ENCODE measurements around the gene XPO4.
"Not testable (repeated sequence)": the region's sequence is repeated elsewhere in the genome, so short reads cannot be mapped to it uniquely, and the experiment has no call there.

The XPO4 gene

GRCh38 chr13:20902438-20903163, at the start of gene XPO4:
Gene XPO4, minus strand, starts transcription at chr13:20902746. Its CDS starts 8 bp downstream, at chr13:20902738.
- peak; percentile 53 to 59 for DNase-seq (ENCODE audit: low read depth in 2 of 2)

DNA sequence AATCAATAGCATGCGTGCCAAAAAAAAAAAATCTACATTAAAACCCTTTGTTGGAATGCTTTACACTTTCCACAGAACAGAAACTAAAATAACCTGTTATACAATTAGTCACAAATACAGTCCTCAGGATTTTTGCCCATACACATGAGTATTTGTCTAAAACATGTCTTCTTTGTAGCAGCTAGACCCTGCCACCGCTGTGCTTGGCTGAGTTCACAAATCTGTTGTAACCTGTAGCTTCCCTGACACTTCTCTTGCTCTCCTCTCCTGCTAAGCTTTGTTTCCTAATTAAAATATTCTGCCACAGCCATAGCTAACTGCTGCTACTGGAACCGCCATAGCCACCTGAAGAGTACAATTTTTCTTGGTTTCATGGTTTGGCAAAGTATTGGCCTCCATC, 45.5 kb upstream of the XPO4 start:
- not testable (repeated sequence) for DNase-seq (ENCODE audit: low read depth in 2 of 2)

DNA sequence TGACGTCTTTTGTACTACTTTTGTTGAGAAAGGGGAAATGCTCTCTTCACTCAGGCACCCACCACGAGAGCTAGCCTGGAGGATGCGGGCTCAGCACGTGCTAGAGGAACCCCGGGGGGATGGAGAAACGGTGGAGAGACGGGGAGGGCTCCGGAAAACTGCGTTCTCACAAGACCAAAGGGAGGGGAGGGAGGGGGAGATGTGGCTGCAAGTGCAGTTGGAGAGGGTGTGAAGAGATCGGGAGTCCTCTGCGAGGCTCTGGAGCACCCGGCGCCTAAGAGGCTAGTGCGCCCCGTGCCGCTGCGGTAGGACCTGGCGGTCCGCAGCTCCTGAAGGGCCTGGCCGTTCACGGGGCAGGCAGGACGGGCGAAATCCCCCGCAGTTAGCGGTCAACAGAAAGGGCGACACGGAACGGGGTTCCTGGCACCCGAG, 43.4 kb upstream of the XPO4 start:
- DNase-seq (ENCODE audit: low read depth in 2 of 2) = no peak

DNA sequence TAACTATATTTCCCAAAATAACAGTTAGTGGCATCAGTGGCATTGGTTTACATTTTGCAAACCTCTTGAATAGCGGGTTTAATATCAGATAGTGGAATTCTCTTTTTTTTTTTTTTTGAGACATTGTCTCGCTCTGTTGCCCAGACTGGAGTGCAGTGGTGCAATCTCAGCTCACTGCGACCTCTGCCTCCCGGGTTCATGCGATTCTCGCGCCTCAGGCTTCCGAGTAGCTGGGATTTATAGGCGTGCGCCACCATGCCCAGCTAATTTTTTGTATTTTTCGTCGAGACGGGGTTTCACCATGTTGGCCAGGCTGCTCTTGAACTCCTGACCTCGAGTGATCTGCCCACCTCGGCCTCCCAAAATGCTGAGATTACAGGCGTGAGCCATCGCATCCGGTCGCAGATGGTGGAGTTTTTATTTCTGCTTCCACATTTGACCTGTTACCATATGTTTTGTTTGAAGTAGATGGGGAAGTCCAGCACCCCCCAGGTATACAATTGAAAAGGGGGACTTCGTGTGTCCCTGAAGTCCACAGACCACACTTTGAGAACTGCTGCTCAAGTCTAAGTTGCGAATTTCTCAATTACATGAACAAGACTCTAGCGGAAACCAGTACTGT, 40.5 kb upstream of the XPO4 start:
- DNase-seq (ENCODE audit: low read depth in 2 of 2) = no peak

- DNase-seq (ENCODE audit: low read depth in 2 of 2) = not testable (repeated sequence)
Observed at GRCh38 chr13:20940511-20940910, 38.0 kb upstream of the XPO4 start.

DNA sequence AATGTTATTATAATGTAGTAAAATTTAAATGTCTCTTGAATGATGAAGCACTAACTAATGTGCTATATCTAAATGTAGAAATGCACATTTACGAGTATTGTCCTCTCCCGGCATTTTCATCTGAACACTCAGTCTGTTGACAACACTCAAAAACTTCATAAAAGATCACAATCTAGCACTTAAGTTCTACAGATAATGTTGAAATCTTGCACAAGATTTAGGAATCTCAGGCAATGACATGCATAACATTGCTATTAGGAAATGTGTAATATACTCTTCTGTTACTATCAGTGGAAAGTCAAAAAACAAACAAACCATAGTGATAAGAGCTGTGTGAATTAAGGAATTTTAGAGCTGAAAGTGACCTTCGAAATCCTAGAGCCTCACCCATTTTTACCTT, 37.5 kb upstream of the XPO4 start:
- DNase-seq (ENCODE audit: low read depth in 2 of 2) = no peak

- DNase-seq (ENCODE audit: low read depth in 2 of 2) = no peak
Observed at GRCh38 chr13:20939662-20940061, 37.1 kb upstream of the XPO4 start.

DNA sequence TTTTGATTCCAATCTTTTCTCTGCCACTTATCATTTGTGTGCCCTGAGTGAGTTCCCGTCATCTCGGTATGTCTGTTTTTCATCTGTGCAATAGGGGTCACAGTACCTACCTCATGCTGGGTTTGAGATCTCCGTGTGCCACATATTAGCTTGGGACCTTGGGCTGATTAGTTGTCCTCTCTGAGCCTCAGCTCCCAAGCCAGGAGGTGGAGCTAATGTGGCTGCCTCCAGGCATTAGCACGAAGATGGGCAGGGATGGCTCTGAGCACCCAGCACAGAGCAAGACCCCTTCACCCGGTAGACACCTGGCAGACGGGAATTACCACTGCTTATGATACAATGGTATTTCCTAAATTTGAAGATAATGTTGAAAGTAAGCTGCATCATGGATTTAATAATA, 35.8 kb upstream of the XPO4 start:
- no peak for DNase-seq (ENCODE audit: low read depth in 2 of 2)

- DNase-seq (ENCODE audit: low read depth in 2 of 2) = no peak
Observed at GRCh38 chr13:20927596-20928257, 25.2 kb upstream of the XPO4 start.

DNA sequence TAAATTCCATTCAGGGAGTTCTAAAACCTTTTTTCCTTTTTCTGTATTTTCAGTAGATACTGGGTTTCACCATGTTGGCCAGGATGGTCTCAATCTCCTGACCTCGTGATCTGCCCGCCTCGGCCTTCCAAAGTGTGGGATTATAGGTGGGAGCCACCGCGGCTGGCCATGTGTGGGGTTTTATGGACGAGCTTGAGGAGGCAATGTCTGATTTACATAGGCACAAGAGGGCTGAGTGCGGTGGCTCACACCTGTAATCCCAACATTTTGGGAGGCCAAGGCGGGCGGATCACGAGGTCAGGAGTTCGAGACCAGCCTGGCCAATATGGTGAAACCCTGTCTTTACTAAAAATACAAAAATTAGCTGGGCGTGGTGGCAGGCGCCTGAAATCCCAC, 22.8 kb upstream of the XPO4 start:
- DNase-seq (ENCODE audit: low read depth in 2 of 2) = not testable (repeated sequence)

DNA sequence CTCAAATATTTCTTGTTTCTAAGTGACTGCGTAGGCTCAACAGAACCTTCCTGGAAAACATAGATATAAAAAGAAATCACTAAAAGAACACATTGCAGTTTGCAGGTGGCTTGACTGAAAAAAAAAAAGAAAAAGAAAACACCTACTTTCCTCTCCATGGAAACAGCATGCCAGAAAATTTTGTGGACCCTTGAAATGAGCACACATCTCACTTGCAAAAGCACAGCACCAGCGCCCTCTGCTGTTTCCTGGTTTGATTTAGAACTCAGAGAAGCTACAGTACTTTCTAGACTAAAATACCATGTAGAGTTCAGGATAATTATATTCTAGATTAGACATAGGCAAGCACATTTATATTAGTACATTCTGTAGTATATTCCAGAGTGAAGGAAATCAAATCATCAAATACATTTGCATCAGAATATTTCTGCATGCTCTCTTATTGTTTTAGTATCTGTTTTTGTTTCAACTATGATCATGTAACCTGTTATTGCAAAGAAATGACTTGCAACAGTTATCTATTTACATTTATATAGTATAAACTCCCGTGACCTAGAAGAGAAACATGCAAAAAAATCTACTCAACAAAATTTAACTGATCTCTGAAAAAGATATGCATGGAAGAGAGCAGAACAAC, 22.3 kb upstream of the XPO4 start:
- peak; percentile 38 to 50 for DNase-seq (ENCODE audit: low read depth in 2 of 2)

DNA sequence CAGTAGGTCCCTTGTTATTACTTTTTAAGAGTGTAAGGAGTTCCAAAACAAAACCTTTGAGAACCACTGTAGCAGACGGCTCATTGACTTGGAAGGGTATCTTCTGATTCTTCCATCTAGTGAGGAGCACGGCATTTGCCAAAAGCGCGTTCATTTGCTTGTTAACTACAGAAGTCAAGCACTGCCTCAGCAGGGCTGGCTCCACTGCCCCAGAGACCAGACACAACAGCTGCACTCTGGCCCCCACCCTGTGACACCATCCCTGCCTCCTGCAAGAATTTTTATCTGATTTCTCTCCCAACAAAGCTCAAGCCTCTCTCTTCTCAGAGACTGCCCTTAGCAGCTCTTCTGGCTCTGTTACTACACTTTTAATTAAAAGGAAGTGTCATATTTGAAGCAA, 20.7 kb upstream of the XPO4 start:
- DNase-seq (ENCODE audit: low read depth in 2 of 2) = no peak

GRCh38 chr13:20921572-20921971, 19.0 kb upstream of the XPO4 start:
- DNase-seq (ENCODE audit: low read depth in 2 of 2) = no peak

DNA sequence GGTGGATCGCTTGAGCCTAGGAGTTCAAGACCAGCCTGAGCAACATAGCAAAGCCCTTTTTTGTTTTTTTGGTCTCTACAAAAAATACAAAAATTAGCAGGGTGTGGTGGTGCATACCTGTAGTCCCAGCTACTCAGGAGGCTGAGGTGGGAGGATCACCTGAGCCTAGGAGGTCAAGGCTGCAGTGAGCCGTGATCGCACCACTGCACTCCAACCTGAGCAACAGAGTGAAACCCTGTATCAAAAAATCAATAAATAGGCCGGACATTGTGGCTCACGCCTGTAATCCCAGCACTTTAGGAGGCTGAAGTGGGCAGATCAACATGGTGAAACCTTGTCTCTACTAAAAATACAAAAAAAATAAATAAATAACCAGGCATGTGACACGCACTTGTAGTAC, 13.1 kb upstream of the XPO4 start:
- not testable (repeated sequence) for DNase-seq (ENCODE audit: low read depth in 2 of 2)

DNA sequence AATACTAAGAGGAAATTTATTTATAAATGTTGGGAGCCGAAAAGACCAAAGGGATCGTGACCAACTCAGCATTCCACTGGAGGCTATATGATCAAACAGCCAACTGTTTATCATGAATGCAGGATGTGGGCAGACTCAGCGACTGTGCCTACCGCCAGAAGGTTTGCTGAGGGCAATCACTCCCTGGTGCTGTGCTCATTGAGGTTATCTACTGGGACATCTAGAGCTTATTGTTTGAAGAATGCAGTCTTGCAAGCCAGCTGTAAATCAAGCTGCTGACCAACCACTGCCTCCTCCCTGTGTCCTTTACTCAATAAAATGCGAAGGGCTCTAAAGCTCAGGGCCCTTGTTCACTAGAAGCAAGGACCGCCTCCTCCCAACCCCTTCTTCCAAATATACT, 8.5 kb upstream of the XPO4 start:
- no peak for DNase-seq (ENCODE audit: low read depth in 2 of 2)

DNA sequence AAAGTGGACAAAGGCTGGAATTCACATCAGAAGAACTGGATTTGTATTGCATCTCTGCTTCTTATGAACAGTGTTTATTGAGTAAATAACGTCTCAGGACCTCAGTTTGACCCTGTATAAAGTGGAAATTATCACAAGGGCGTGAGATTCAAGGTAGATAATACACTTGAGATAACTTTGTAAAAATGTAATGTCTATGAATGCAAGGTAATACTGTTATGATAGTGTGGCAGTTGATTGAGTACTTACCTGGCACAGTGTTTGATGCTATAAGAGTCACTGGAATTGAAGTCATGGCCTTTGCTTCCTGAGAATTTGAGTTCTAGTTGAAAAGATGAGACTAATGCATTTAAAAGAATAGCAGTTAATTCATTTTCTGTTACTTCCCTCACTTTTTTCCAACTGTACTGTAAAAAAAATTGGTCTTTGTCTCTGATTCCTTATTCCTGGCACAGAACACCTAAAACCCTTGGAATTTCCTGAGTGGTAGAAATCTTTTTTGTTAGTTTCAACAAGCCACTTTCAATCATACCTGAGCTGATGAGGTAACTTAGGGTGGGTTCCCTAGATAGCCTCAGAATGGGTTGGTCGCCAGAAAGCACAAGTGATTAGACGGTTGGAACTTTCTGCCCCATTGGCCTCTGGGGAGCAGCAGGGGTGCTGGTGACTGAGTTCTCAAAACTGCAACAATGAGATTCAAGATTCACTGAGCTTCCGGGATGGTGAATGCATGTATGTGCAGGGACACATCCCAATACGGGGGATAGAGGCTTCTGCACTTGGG, 6.4 kb upstream of the XPO4 start:
- DNase-seq (ENCODE audit: low read depth in 2 of 2) = no peak

DNA sequence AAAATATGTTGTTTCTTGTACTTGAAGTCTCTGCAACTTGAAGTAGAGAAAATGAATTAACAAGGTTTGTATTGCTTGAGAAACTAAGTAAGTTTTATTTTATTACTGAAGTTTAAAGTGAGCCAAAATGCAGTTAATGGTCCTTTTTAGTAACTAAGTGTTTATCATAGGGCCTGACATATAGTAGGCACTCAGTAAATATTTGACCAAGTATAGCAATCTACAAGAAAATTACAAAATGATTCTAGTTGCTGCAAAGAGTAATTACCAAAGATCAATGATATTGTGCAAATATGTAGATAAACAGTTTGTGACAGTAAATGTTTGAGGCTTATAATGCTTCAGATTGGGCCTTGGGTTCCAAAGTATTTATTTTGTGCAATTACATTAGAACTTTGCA, 2.4 kb upstream of the XPO4 start:
- DNase-seq (ENCODE audit: low read depth in 2 of 2) = no peak

- DNase-seq (ENCODE audit: low read depth in 2 of 2) = no peak
Observed at GRCh38 chr13:20903164-20903475, 574 bp upstream of the XPO4 start.

DNA sequence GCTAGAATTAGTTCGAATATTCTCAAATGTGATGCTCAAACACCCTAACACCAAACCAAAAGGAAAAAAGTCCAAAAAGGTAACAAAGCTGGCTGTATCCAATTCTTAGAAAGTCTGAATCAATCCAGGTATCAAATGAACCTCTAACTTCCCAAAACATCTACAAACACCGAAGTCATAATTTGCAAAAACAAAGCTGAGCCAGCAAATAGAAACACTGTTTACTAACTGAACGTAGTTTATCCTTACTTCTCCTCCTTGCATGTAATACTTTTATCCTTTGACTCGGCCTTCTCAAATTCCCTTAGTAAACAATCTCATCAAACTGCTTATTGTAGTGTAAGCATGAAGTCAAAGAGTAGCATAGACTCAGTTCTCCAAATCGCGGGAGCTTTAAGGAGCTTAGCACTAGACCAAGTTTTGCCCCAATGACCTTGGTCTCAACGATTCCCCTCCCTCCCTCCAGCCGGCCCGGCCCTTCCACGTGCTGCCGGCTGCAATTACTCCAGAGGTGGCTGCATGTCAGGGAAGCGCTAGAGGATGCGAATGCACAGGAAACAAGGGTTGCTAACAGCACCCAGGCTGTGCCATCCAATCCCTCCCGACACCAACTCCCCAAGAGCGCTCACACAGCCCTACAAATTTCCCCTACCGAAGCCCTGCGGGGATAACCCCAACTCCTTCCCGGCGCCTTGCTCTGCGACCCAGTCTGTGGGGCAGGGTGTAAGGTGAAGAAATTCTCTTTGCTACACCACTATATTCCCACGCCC, 693 bp downstream of the XPO4 start:
- no peak for DNase-seq (ENCODE audit: low read depth in 2 of 2)

GRCh38 chr13:20894245-20894644, 8.3 kb downstream of the XPO4 start:
- no peak for DNase-seq (ENCODE audit: low read depth in 2 of 2)

DNA sequence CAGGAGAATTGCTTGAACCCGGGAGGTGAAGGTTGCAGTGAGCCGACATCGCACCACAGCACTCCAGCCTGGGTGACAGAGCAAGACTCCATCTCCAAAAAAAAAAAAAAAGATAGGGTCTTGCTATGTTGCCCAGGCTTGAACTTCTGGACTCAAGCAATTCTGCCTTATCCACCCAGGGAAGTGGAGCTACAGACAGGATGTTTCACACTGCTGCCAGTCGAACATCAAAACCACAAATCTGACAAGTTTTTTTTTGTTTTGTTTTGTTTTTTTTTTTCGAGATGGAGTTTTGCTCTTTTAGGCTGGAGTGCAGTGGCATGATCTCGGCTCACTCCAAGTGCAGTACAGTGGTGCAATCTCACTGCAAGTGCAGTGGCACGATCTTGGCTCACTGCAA, 10.8 kb downstream of the XPO4 start:
- no peak for DNase-seq (ENCODE audit: low read depth in 2 of 2)

Data from activated CD8-positive, alpha-beta memory T cell treated with anti-CD3 and anti-CD28 coated beads for 4 hours (primary cell).